Testis (tissue), 2 donors: ENCODE results near the gene NADK.

Experiments
- POLR2A ChIP-seq: fragments of 450-650 bp; IDR thresholded peaks from one replicate; pipeline ENCODE4 v1.6.1; 2017; ENCODE audit warnings: antibody characterized with exemption, mild to moderate bottlenecking, moderate library complexity
- TF ChIP-seq, protein P1 (sequence below), 3 experiments: fragments of 450-650 bp in 2 of 3; fragments of 200-600 bp in 1 of 3; sonication (generic) in 1 of 3; IDR thresholded peaks; one replicate each; pipeline ENCODE4 v1.5.1; 2016 to 2019; ENCODE audit warnings: antibody characterized with exemption in 3 of 3, mild to moderate bottlenecking in 2 of 3, moderate library complexity in 1 of 3

DNA sequence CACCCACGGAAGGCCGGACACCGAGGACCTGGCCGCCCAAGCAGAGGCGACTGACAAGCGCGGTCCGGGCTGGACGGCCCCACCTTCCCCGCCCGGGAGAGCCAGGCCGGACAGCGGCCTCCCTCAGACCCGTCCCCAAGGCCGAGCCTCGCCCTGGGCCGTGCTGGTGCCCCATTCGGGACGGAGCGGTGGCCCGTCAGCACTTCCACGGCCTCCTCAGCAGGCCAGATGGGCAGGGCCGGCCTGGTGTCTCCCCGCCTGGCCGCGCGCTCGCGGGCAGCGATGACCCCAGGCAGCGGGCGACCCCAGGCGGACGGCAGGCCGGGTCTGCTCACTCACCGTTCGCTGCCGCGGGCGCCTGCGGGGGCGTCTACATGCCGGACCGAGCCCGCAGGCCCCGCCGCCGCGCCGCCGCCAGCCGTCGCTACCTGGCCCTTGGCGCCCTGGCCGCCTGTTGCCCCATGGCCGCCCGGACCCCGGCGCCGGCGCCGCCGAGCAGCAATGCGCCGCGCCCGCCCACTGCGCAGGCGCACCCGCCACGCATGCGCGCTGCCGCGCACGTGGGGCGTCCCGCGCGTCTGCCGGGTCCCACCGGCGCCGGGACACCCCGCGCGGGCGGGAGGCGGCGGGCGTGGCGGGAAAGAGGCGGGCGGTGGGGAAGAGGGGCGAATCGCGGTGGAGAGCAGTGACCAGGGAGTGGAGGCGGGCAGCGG, at the start of gene NADK:
- TF ChIP-seq, protein P1, sequence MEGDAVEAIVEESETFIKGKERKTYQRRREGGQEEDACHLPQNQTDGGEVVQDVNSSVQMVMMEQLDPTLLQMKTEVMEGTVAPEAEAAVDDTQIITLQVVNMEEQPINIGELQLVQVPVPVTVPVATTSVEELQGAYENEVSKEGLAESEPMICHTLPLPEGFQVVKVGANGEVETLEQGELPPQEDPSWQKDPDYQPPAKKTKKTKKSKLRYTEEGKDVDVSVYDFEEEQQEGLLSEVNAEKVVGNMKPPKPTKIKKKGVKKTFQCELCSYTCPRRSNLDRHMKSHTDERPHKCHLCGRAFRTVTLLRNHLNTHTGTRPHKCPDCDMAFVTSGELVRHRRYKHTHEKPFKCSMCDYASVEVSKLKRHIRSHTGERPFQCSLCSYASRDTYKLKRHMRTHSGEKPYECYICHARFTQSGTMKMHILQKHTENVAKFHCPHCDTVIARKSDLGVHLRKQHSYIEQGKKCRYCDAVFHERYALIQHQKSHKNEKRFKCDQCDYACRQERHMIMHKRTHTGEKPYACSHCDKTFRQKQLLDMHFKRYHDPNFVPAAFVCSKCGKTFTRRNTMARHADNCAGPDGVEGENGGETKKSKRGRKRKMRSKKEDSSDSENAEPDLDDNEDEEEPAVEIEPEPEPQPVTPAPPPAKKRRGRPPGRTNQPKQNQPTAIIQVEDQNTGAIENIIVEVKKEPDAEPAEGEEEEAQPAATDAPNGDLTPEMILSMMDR (IDR thresholded peaks at IDR 0.05), result no peak
- TF ChIP-seq POLR2A, result no peak
